ENCODE results near the gene ATP8A1.

DNA sequence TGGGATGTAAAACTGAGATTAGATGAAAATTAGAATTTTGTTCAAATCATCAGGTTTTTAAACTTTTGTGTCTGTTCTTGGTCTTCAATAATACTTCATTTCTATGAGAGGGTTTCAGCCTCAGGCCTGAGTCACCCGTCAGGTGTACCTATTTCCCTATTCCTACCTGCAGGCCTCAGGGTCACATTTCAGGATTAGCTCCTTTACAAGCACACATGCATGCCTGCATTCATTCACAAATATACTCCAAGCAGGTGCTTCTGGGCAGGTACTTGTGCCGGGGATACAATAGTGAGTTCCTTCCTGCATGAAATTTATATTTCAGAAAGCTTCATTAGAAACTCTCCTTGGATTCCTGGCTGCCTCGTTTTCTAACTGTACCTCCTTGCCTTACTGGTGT is 144.7 kb downstream of the ATP8A1 start:
- TF ChIP-seq, protein P1, sequence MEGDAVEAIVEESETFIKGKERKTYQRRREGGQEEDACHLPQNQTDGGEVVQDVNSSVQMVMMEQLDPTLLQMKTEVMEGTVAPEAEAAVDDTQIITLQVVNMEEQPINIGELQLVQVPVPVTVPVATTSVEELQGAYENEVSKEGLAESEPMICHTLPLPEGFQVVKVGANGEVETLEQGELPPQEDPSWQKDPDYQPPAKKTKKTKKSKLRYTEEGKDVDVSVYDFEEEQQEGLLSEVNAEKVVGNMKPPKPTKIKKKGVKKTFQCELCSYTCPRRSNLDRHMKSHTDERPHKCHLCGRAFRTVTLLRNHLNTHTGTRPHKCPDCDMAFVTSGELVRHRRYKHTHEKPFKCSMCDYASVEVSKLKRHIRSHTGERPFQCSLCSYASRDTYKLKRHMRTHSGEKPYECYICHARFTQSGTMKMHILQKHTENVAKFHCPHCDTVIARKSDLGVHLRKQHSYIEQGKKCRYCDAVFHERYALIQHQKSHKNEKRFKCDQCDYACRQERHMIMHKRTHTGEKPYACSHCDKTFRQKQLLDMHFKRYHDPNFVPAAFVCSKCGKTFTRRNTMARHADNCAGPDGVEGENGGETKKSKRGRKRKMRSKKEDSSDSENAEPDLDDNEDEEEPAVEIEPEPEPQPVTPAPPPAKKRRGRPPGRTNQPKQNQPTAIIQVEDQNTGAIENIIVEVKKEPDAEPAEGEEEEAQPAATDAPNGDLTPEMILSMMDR (IDR thresholded peaks at IDR 0.05; ENCODE audit: low read depth, low read length) = no peak
- TF ChIP-seq, protein P2, sequence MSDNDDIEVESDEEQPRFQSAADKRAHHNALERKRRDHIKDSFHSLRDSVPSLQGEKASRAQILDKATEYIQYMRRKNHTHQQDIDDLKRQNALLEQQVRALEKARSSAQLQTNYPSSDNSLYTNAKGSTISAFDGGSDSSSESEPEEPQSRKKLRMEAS (IDR thresholded peaks at IDR 0.05; ENCODE audit: low read depth, low read length) = no peak
- no peak for TF ChIP-seq POLR2A (IDR thresholded peaks at IDR 0.05; ENCODE audit: extremely low read depth, insufficient read length)

All from NB4 (cell line).